GM12878 (cell line): ENCODE results near the gene WDR31. TPM values are rescaled to one million over a fixed set of nuclear protein-coding genes. Genes with fewer than 3 reads are reported as not detected.

Experiments used
- CHD1 ChIP-seq: IDR thresholded peaks from 2 replicates; pipeline ENCODE4 v1.6.1; 2012; ENCODE audit warnings: low read depth, low read length, improper control_type of control experiment
- CREB1 ChIP-seq: IDR thresholded peaks from 2 replicates; pipeline ENCODE4 v1.6.1; 2012; ENCODE audit warnings: low read depth, mild to moderate bottlenecking, inconsistent platforms
- EP300 ChIP-seq, 2 experiments: fragments of 150-350 bp in 1 of 2; IDR thresholded peaks; 2 replicates each; pipeline ENCODE4 v1.6.1; 2011 to 2012; ENCODE audit warnings: low read depth in 2 of 2, low read length in 2 of 2, borderline replicate concordance in 1 of 2, improper control_type of control experiment in 1 of 2, inconsistent platforms in 1 of 2; ENCODE audit not compliant: control insufficient read depth in 1 of 2
- IRF4 ChIP-seq: IDR thresholded peaks from 2 replicates; pipeline ENCODE4 v1.6.1; 2011; ENCODE audit warnings: low read depth, low read length
- MTA2 ChIP-seq: fragments of 450-650 bp; IDR thresholded peaks from 2 replicates; pipeline ENCODE4 v1.6.1; 2016; ENCODE audit warnings: low read depth, mild to moderate bottlenecking, moderate library complexity
- MXI1 ChIP-seq: fragments of 150-350 bp; IDR thresholded peaks from 2 replicates; pipeline ENCODE4 v1.6.1; 2011; ENCODE audit warnings: low read depth, mild to moderate bottlenecking, inconsistent platforms, low read length, improper control_type of control experiment
- NFXL1 ChIP-seq: fragments of 450-650 bp; IDR thresholded peaks from 2 replicates; pipeline ENCODE4 v1.6.1; 2017; ENCODE audit warnings: antibody characterized with exemption, mild to moderate bottlenecking, borderline replicate concordance
- PML ChIP-seq: IDR thresholded peaks from 2 replicates; pipeline ENCODE4 v1.6.1; 2012; ENCODE audit warnings: low read length, inconsistent platforms
- POU2F2 ChIP-seq: IDR thresholded peaks from 3 replicates; pipeline ENCODE4 v1.6.1; 2011; ENCODE audit warnings: low read depth, mild to moderate bottlenecking, low read length, borderline replicate concordance
- SIN3A ChIP-seq: IDR thresholded peaks from 2 replicates; pipeline ENCODE4 v1.6.1; 2012; ENCODE audit warnings: low read depth, low read length, improper control_type of control experiment
- SP1 ChIP-seq: IDR thresholded peaks from one replicate; pipeline ENCODE4 v1.6.1; 2011; ENCODE audit warnings: low read depth, low read length
- SREBF2 ChIP-seq: IDR thresholded peaks from 2 replicates; pipeline ENCODE4 v1.6.1; 2012; ENCODE audit warnings: mild to moderate bottlenecking, low read length
- SRF ChIP-seq, 2 experiments: IDR thresholded peaks; 2 replicates each; pipeline ENCODE4 v1.6.1; 2011; ENCODE audit warnings: low read depth in 2 of 2, low read length in 2 of 2, mild to moderate bottlenecking in 1 of 2, moderate library complexity in 1 of 2
- ZNF207 ChIP-seq: fragments of 450-650 bp; IDR thresholded peaks from 2 replicates; pipeline ENCODE4 v1.6.1; 2014; ENCODE audit warnings: antibody characterized with exemption, mild to moderate bottlenecking, borderline replicate concordance
- polyA plus RNA-seq, 11 experiments: library from polyadenylated mRNA; depleted of rRNA in 4 of 11; unstranded in 6 of 11; stranded (reverse) in 5 of 11; fragments of >200 nt; fragmentation: Nextera tagmentation in 4 of 11; fragmentation: Illumina TruSeq in 1 of 11; extraction: Ambion mirVana in 4 of 11; extraction: Trizol in 1 of 11; gene quantifications; 1 replicate in 1 of 11; 2 replicates in 10 of 11; pipeline versions ENCODE4 v1.2.1 to v1.2.3, GENCODE V29; 2011 to 2016; ENCODE audit warnings: inconsistent platforms in 2 of 11, missing spikeins in 2 of 11, low read depth in 1 of 11
- total RNA-seq, 4 experiments: library from RNA; depleted of rRNA in 3 of 4; stranded (reverse); fragments of >200 nt in 3 of 4; fragmentation: Illumina TruSeq in 1 of 4; extraction: Trizol in 1 of 4; gene quantifications; 2 replicates each; pipeline versions ENCODE4 v1.2.1 to v1.2.3, GENCODE V29; 2013 to 2021
- TF ChIP-seq, protein P1 (sequence below): IDR thresholded peaks from 2 replicates; pipeline ENCODE4 v1.6.1; 2011; ENCODE audit warnings: borderline replicate concordance, low read depth, mild to moderate bottlenecking, moderate library complexity, mixed read lengths, low read length; ENCODE audit not compliant: insufficient read depth; ENCODE audit errors: extremely low read length
- TF ChIP-seq, protein P2 (sequence below): fragments of 450-650 bp; formaldehyde crosslinking; IDR thresholded peaks from 2 replicates; pipeline ENCODE4 v1.4.0; 2020; ENCODE audit warnings: mild to moderate bottlenecking, moderate library complexity
- TF ChIP-seq, protein P3 (sequence below): fragments of 450-650 bp; IDR thresholded peaks from 2 replicates; pipeline ENCODE4 v1.6.1; 2017; ENCODE audit warnings: mild to moderate bottlenecking, moderate library complexity
- TF ChIP-seq, protein P4 (sequence below): IDR thresholded peaks from 2 replicates; pipeline ENCODE4 v1.6.1; 2012; ENCODE audit warnings: low read length, inconsistent platforms

The WDR31 gene
- total and polyA plus RNA-seq, 10 of the 15 experiments (the other 5 are each of a cell fraction or from before 2014, with no cell fraction given), result 0.26 to 1.7 (median 0.79) TPM

DNA sequence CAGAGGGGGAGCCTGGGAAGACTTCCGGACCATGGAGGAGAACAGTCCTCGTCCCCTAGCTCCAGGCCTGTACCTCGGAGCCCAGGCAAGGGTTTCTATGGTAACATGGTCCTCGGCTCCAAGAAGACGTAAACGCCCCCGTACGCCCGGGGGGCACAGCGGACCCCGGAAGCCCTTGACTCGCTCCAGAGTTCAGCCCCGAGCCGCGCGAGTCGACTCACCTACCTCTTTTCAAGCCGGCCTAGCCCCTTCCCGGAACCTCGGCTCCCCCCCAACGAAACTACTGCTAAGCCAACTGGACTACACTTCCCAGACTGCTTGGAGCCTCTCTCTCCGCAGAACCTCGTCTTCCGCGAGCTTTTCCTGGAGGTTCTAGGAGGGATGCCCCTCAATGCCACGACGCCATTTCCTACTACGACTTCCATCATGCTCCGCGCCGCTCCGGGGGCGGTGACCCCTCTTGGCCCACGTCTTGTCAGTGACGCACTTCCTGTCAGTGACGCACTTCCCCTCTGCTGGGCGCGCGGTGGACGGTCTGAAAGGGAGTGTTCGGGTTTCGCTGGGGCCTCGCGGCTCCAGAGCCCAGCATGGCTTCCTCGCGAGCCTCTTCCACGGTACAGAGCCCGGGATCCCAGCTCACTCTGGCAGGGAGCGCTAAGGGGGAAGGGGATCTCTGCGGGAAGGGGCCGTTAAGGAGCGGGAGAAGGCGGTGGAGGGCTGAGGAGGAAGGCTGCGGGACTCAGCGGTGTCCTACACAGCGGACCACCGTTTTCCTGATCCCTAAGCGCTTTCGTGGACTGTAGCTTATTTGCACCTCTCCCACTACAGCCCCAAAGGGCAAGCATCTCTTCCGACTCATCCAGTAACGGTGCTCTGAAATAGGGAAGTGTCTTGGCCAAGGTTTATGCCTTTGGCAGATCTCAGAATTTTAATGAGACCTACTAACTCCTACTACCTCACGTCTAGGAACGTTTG is 64.6 kb downstream of the WDR31 start, which contains the start of the genes CDC26 and PRPF4 (continued):
- 0 out of 4 replicates have a peak, but pooled peaks of 1 of the 2 experiments have one; percentile 4 for TF ChIP-seq SRF (IDR thresholded peaks at IDR 0.05; ENCODE audit: low read depth in 2 of 2, low read length in 2 of 2)
- peak; percentile 68 for TF ChIP-seq MTA2
- TF ChIP-seq CHD1, result no peak
- TF ChIP-seq, protein P1, sequence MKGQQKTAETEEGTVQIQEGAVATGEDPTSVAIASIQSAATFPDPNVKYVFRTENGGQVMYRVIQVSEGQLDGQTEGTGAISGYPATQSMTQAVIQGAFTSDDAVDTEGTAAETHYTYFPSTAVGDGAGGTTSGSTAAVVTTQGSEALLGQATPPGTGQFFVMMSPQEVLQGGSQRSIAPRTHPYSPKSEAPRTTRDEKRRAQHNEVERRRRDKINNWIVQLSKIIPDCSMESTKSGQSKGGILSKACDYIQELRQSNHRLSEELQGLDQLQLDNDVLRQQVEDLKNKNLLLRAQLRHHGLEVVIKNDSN, result no peak
- peak; percentile 95 for TF ChIP-seq PML
- no peak for TF ChIP-seq ZNF207
- peak; percentile 88 for TF ChIP-seq MXI1
- no peak for TF ChIP-seq SREBF2
- 0 out of 2 replicates have a peak, but pooled peaks have one; percentile 8 for TF ChIP-seq IRF4
- TF ChIP-seq, protein P2, sequence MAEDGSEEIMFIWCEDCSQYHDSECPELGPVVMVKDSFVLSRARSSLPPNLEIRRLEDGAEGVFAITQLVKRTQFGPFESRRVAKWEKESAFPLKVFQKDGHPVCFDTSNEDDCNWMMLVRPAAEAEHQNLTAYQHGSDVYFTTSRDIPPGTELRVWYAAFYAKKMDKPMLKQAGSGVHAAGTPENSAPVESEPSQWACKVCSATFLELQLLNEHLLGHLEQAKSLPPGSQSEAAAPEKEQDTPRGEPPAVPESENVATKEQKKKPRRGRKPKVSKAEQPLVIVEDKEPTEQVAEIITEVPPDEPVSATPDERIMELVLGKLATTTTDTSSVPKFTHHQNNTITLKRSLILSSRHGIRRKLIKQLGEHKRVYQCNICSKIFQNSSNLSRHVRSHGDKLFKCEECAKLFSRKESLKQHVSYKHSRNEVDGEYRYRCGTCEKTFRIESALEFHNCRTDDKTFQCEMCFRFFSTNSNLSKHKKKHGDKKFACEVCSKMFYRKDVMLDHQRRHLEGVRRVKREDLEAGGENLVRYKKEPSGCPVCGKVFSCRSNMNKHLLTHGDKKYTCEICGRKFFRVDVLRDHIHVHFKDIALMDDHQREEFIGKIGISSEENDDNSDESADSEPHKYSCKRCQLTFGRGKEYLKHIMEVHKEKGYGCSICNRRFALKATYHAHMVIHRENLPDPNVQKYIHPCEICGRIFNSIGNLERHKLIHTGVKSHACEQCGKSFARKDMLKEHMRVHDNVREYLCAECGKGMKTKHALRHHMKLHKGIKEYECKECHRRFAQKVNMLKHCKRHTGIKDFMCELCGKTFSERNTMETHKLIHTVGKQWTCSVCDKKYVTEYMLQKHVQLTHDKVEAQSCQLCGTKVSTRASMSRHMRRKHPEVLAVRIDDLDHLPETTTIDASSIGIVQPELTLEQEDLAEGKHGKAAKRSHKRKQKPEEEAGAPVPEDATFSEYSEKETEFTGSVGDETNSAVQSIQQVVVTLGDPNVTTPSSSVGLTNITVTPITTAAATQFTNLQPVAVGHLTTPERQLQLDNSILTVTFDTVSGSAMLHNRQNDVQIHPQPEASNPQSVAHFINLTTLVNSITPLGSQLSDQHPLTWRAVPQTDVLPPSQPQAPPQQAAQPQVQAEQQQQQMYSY (CRISPR knock-in tag), result no peak
- TF ChIP-seq EP300 (IDR thresholded peaks at IDR 0.05; ENCODE audit: borderline replicate concordance in 1 of 2, control insufficient read depth in 1 of 2, low read depth in 2 of 2, low read length in 2 of 2), result no peak
- 0 out of 3 replicates have a peak, but pooled peaks have one; percentile 72 for TF ChIP-seq POU2F2
- TF ChIP-seq SP1, result peak; percentile 14
- TF ChIP-seq CREB1, result peak; percentile 99
- TF ChIP-seq SIN3A, result peak; percentile 92
- TF ChIP-seq, protein P3, sequence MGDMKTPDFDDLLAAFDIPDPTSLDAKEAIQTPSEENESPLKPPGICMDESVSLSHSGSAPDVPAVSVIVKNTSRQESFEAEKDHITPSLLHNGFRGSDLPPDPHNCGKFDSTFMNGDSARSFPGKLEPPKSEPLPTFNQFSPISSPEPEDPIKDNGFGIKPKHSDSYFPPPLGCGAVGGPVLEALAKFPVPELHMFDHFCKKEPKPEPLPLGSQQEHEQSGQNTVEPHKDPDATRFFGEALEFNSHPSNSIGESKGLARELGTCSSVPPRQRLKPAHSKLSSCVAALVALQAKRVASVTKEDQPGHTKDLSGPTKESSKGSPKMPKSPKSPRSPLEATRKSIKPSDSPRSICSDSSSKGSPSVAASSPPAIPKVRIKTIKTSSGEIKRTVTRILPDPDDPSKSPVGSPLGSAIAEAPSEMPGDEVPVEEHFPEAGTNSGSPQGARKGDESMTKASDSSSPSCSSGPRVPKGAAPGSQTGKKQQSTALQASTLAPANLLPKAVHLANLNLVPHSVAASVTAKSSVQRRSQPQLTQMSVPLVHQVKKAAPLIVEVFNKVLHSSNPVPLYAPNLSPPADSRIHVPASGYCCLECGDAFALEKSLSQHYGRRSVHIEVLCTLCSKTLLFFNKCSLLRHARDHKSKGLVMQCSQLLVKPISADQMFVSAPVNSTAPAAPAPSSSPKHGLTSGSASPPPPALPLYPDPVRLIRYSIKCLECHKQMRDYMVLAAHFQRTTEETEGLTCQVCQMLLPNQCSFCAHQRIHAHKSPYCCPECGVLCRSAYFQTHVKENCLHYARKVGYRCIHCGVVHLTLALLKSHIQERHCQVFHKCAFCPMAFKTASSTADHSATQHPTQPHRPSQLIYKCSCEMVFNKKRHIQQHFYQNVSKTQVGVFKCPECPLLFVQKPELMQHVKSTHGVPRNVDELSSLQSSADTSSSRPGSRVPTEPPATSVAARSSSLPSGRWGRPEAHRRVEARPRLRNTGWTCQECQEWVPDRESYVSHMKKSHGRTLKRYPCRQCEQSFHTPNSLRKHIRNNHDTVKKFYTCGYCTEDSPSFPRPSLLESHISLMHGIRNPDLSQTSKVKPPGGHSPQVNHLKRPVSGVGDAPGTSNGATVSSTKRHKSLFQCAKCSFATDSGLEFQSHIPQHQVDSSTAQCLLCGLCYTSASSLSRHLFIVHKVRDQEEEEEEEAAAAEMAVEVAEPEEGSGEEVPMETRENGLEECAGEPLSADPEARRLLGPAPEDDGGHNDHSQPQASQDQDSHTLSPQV, result no peak
- TF ChIP-seq NFXL1, result no peak
- TF ChIP-seq, protein P4, sequence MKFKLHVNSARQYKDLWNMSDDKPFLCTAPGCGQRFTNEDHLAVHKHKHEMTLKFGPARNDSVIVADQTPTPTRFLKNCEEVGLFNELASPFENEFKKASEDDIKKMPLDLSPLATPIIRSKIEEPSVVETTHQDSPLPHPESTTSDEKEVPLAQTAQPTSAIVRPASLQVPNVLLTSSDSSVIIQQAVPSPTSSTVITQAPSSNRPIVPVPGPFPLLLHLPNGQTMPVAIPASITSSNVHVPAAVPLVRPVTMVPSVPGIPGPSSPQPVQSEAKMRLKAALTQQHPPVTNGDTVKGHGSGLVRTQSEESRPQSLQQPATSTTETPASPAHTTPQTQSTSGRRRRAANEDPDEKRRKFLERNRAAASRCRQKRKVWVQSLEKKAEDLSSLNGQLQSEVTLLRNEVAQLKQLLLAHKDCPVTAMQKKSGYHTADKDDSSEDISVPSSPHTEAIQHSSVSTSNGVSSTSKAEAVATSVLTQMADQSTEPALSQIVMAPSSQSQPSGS, result no peak
